Activated CD4-positive, alpha-beta T cell treated with anti-CD3 and anti-CD28 coated beads, Interleukin-2, amount 50 U/mL, for 48 hours (primary cell): ENCODE data around the gene MYOM3.
"Not testable (repeated sequence)": the region's sequence is repeated elsewhere in the genome, so short reads cannot be mapped to it uniquely, and the experiment has no call there.

Source experiments
- DNase-seq, 2 experiments: peaks; one replicate each; pipeline ENCODE4 v3.0.0-alpha.2; 2020

MYOM3 gene

DNA sequence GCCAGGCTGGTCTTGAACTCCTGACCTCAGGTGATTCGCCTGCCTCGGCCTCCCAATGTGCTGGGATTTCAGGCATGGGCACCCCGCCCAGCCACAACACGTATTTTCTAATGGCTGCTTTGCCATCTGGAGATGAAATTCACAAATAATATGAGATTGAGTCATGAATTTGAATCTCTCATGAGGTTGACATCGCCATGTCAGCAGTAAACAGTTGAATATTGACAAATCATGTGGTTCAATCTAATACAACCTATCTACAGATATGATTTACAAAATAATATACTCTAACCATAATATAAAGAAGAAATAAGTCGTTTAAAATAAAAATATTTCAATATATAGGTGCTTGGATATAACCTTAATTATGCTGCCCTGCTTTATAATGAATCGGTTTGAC lies 42.1 kb downstream of the MYOM3 start:
- DNase-seq: no peak

DNA sequence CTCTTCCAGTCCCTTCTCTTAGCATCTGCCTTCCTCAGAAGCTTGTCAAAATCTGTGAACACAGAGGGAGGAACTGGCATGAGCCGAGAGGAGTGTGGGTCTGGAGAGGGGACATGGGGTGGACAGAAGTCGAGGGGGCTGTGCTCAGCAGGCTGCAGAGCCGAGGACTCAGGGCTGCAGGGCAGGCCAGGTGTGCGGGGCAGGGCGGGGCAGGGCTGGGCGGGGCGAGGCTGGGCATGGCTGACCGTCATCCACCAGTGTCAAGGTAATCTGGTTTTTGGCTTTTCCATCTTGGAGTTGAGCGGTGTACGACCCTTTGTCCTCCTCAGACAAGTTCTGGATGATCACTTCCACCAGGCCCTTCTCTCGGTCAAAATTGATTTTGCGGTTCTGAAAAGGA lies 44.0 kb downstream of the MYOM3 start:
- no peak for DNase-seq

DNA sequence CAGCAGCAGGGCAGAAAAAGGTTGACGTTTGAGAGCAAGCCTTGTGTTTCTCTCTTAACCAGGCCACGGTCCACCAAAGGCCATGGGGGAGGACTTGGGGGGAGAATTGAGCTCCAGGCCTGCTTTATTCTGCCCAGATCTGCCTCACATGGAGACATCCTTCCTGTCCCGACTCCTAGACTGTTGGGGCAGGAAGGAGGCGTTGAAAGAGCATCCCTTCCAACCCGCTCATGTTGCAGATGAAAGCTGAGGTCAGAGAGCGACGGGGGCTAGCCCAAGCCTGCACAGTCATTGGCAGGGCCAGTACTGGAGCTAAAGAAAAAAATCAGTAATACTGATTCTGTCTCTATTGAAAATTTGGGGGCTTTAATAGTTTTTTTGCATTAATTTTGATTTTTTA lies 46.6 kb downstream of the MYOM3 start:
- no peak for DNase-seq

DNA sequence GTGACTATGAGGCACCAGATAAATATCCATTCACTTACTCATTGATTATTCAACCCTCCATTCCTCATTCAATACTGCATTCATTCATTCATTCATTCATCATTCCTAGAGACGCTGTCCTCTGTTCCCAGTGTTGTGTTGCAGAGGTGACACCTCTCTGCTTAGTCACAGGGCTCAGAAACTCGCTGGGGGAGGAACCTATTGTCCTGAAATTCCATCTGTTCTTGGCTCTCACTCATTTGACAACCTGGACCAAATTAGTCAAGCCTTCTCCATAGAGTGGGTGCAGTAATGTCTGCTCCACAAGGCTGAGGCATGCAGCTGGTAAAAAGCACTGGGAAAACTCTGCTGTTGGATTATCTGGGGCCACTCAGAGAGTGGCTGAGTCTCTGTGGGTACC lies 49.7 kb downstream of the MYOM3 start:
- no peak for DNase-seq

DNA sequence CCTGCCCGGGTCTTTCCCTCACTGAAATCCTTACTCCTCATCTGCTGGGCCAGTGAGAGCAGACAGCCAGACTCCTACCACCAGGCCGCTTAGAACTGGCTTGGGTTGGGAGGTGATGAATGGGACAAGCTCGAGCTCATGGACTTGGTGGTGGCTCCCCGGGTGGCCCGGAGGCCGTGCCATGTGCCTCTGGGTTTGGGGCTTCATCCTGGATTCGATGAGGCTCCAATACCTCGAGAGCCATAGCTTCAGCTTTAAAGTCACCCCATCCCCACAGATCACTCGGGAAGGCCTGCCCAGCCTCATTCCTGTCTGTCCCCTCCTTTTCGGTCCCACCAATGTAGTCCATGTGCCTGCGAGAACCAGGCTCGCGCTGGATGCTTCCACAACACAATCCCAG lies 51.5 kb downstream of the MYOM3 start:
- DNase-seq: no peak

DNA sequence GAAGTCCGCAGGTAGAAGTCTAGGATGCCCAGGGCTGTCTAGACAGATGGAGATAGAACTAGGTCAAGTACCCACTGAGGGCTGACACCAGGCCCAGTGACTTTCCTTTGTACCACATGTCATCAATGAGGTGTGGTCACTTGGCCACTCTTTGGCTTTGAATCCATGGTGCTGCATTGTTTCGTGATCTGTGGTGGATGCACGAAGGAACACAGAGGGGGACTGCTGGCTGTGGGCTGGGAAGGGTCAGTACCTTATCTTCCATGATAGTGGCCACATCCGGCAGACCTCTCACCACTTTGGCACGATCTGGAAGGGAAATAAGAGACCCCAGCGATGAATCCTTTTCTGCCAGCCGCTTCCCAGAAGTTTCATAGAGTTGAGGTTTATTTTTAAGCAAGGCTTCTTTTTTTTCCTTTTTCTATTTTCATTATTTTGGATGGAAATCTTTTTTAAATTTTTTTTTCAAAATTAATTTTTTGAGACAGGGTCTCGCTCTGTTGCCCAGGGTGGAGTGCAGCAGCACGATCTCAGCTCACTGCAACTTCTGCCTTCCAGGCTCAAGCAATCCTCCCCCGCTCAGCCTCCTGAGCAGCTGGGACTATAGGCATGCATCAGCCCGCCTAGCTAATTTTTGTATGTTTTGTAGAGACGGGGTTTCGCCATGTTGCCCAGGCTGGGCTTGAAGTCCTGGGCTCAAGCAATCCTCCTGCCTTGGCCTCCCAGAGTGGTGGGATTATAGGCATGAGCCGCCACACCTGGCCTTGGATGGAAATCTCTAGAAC lies 53.1 kb downstream of the MYOM3 start:
- no peak for DNase-seq

DNA sequence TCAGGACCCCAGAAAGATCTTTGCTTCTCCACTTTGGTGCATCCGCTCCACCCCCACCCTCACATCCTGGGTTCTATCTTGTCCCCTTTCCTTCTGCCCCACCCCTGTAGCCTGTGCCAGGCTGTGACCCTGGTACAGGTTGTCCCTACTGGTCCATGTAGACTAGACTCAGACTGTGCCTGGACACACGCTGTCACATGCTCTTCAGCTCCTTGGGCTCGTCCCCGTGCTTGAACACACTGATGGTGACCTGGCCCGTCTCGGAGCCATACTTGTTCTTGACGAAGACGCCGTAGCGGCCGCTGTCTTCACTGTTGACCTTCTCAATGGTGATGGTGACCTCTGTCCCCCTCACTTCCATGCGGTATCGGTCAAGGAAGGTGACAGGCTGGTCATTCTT lies 54.8 kb downstream of the MYOM3 start:
- no peak for DNase-seq

DNA sequence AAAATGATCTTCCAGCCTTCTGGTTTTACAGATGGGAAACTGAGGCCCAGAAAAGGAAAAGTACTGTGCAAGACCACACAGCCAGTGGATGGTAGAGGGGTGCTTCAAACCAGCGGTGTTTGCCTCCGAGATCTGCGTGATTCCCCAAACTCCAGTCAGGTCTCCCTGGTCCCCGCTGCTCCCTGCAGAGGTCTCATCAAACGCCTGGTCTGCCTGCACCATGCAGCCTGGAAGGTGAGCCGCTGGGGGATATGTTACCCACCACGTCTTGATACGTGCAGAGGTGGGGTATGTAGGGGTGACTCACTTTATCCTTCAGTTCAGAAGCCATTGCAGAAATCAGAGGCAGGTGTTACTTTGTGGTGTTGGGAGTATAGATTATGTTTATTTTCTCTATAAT lies 56.3 kb downstream of the MYOM3 start:
- no peak for DNase-seq

DNA sequence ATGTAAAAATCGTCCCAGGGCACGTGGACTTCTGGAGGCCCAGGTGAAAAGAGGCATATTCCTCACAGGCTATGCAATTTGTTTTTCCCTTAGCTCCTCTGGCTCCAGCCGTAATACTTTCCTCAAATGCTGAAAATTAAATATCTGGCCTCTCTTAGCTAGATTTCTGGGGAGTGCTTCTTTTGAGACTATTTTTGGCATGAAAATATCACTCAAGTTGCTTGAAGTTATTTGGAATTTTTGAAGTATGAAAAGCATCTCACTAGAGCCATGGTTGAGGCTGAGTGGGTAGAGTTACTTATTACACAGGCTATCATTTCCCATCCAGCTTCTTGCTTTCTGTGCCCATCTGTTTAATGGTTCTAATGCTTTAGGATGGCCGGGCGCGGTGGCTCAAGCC lies 59.7 kb downstream of the MYOM3 start:
- DNase-seq: no peak

DNA sequence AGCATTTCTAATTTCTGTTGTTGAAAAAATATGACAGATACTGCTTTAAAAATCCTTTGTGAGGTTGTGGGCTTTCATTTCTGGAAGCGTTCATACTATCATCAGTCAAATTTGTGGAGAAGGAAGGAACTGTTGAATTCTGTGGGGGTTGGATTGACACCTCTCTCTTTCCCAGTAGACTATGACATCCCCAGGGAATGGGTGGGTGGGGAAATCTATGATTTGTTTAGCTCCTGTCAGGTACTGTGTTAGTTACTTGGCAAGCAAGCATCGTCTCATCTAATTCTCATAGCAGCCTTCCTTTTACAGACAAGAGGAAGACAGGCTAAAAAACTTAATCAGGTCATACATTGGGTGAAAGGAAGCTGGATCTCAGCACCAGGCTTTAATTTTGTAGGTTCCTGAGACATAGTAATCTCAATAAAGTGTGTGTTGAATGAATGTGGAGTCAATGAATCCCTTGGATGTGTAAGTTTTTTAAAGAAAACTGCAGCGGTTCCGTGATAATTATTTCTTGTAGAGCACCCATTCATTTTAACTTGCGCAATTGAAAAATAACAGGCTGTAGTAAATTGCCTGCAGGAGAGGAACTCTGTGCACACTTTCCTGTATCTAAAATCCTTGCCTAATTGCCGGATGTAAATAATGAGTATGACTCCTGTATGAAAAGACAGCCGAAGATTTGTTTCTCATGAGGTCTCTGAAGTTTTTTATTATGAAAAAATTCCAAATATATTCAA lies 60.6 kb downstream of the MYOM3 start:
- no peak for DNase-seq

DNA sequence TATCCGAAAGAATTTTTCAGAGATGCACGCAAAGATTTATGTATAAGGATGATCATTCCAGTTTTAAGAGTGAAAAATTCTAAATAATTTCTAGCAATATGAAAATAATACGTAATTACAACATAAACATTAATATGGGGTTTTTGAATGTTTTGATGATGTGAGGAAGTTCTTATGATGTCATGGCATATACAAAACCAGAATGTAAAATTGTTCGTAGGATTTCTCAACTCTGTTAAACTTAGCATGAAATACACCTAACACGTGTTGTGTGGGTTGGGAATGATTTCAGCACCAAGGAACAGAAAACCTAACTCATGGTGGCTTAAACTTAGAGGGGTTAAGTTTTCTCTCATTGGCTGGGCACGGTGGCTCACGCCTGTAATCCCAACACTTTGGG lies 62.2 kb downstream of the MYOM3 start:
- DNase-seq: no peak

DNA sequence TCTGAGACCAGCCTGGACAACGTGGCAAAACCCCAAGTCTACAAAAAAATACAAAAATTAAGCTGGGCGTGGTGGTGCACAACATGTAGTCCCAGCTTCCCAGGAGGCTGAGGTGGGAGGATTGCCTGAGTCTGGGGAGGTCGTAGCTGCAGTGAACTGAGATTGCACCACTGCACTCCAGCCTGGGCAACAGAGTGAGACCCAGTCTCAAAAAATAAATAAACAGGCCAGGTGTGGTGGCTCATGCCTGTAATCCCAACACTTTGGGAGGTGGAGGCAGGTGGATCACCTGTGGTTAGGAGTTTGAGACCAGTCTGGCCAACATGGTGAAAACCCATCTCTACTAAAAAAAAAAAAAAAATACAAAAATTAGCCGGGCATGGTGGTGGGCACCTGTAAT lies 63.0 kb downstream of the MYOM3 start:
- not testable (repeated sequence) for DNase-seq

DNA sequence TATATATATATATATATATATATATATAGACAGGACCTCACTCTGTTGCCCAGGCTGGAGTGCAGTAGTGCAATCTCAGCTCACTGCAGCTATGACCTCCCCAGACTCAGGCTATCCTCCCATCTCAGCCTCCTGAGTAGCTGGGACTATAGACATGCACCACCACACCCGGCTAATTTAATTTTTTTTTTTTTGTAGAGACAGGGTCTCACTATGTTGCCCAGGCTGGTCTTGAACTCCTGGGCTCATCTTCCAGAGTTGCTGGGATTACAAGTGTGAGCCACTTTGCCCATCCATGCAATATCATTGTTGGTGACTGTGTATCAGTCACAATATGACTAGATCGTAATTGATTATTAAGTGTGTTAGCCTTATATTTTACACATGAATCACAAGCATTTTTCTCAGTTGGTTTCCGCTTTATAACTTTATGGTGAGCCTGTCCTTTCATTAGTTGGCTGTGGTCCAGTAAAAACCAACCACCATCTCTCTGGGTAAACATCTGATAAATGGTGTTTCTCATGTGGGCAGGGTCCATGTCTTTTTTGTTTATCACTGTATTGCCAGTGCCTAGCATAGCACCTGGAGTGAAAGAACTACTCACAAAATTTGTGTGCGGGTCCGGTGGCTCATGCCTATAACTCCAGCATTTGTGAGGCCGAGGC lies 63.6 kb downstream of the MYOM3 start:
- DNase-seq: no peak

DNA sequence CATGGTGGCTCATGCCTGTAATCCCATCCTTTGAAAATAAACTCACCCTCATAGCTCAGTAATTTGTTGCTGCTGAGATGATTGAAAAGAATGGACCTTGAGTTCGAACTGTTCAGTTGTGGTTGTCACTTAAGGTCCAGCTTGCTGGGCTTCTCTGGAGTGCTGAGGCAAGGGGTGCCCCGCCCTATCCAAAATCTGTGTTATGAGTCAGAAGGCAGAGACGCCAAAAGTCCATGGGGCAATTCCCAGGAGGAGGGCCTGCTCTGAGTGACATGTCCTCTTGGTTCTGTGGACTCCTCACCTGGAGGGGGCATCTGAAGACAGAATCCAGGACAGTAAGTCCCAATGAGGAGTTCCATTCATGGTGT lies 64.8 kb downstream of the MYOM3 start:
- no peak for DNase-seq

DNA sequence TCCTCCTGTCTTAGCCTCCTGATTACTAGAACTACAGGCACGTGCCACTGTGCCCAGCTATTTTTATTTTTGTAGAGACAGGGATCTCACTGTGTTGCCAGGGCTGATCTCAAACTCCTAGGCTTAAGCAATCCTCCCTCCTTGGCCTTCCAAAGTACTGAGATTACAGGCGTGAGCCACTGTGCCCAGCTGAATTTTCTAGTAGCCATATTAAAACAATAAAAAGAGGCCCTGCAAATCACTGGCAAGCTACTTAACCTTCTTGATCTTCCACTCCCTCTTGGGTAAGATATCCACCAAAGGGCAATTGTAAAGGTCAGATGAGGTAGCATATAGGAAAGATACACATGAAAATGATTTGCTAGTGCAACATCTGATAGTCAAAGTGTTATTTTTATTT lies 66.2 kb downstream of the MYOM3 start:
- no peak for DNase-seq

DNA sequence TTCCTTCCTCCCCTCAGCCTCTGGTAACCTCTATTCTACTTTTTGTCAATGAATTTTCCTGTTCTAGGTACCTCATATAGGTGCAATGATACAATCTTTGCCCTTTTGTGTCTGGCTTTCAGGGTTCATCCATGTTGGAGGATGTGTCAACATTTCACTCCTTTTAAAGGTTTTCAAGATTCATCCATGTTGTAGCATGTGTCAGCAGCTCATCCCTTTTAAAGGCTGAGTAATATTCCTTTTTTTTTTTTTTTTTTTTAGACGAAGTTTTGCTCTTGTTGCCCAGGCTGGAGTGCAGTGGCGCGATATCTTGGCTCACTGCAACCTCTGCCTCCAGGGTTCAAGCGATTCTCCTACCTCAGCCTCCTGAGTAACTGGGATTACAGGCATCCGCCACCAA lies 67.3 kb downstream of the MYOM3 start:
- not testable (repeated sequence) for DNase-seq

DNA sequence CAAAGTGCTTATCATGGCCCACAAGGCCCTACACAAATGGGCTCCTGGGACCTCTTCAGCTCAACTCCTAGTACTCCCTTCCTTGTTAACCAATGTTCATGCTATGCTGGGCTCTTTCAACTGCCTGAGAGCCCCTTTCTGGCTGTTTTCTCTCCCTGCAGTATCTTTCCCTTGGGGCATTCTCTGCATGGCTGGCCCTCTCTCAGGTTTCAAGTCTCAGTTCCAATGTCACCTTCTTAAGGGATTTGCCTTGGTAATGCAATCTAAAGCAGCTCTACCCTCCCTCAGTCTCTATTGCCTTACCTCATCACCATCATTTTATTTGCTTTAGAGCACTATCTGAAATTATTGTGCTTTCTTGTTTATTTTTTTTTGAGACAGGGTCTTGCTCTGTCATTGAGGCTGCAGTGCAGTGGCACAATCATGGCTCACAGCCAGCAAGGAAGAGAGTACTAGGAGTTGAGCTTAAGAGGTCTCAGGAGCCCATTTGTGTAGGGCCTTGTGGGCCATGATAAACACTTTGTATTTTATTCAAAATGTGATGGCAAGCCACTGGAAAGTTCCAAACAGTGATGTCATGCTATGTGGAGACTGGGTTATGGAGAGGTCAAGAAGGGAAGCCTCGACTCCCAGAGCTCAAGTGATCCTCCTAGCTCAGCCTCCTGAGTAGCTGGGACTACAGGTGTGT lies 68.4 kb downstream of the MYOM3 start:
- DNase-seq: no peak

DNA sequence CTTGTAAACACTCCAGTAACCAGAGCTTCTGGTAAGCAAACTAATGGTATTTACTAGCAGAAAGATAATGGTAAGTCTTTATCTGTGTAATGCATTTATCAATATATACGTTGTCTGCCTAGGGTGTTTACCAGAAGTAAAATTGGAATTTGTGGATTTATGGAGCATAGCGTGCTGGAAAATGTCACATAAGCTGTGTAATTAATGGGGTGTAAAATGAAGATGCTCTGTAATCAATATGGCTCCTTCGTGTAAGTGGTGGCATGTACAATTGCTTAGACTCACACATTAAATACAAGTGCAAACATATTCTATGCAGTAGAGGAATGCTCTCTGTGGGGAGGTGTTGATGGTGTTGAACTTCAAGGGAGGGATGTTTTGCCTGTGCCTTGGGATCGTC lies 69.6 kb downstream of the MYOM3 start:
- no peak for DNase-seq

DNA sequence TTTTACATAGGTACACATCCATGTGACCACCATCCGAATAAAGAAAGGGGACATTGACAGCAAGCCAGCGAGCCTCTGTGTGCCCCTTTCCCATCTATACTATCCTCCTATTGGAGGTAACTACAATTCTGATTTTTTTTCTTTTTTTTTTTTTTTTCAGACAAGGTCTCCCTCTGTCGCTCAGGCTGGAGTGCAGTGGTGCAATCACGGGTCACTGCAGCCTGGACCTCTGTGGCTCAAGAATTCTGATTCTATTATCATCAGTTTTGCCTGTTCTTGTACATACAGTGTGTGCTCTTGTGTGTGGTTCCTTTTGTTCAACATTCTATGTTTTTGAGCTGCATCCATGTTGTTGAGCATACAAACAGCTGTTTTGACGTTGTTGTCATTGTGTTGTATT lies 75.8 kb downstream of the MYOM3 start:
- no peak for DNase-seq

DNA sequence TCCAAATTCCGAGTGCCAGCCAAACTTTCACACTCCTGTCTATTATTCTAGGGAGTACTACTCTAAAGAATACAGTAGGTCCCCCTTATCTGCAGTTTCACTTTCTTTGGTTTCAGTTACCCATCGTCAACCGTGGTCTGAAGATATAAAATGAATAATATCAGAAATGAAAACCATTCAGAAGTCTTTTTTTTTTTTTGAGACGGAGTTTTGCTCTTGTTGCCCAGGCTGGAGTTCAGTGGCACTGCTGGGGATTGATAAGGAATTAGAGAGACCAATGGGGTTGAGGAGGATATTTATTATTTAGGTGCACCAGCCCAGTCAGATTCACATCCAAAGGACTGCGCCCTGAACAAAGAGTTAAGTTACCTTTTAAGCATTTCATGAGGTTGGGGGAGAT lies 79.0 kb downstream of the MYOM3 start:
- DNase-seq: no peak

DNA sequence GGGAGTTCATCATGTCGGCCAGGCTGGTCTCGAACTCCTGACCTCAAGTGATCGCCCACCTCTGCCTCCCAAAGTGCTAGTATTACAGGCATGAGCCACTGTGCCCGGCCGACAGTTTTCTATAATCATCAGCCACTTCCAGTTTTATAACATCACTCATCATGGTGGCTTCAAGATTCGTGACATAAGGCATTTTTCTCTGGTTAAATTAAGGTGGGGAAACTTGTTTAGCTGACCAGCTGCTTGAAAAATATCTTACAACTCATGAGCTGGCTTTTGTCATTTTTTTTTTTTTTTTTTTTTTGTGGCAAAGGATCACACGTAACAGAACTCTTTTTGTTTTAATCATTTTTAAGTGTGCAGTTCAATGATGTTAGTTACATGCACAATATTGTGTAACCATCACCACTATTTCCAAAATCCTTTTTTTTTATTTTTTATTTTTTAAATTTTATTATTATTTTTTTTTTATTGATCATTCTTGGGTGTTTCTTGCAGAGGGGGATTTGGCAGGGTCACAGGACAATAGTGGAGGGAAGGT lies 80.9 kb downstream of the MYOM3 start:
- DNase-seq: not testable (repeated sequence)

DNA sequence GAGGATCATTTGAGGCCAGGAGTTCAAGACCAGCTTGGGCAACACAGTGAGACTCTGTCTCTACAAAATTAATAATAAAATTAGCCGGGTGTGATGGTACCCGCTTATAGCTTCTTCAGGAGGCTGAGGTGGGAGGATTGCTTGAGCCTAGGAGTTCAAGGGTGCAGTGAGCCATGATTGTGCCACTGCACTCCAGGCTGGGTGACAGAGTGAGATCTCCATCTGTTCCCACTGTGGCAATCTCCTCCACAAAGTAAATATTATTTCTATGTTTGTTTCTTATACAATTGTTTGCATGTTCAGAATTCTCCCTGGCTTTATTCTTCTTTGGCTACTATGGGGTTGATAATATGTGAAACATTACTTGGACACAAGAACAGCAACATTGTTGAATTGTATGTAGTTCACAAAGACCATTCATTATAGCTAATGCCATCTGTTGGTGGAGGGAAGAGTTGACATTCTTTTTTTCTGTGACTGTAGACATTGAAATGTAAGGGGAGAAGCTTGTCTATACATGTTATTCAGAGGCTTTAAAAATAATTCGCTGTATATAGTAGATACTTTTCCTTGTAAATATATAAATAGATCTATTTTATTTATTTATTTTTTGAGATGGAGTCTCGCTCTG lies 84.0 kb downstream of the MYOM3 start:
- no peak for DNase-seq
